H9 (cell line): ENCODE results near the gene COL4A2. TPM values are rescaled to one million over a fixed set of nuclear protein-coding genes. Genes with fewer than 3 reads are reported as not detected.

Source experiments
- DNase-seq: peaks from one replicate; pipeline ENCODE4 v3.0.0-alpha.2; 2017
- H2AFZ ChIP-seq: one replicate; pipeline ENCODE4 v1.6.1; 2013; ENCODE audit warnings: mild to moderate bottlenecking, low read length, control low read depth, moderate library complexity
- H2AK5ac ChIP-seq: 2 replicates; pipeline ENCODE4 v1.6.1; 2013; ENCODE audit warnings: low read length, control low read depth, mixed read lengths; ENCODE audit not compliant: insufficient read length
- H2BK120ac ChIP-seq: one replicate; pipeline ENCODE4 v1.6.1; 2013; ENCODE audit warnings: low read depth, mild to moderate bottlenecking, low read length, control low read depth, inconsistent platforms; ENCODE audit not compliant: poor library complexity, severe bottlenecking
- H2BK12ac ChIP-seq: 2 replicates; pipeline ENCODE4 v1.6.1; 2013; ENCODE audit warnings: low read length, control low read depth, mixed read lengths, low read depth; ENCODE audit not compliant: insufficient read length
- H2BK15ac ChIP-seq: 2 replicates; pipeline ENCODE4 v1.6.1; 2013; ENCODE audit warnings: low read depth, low read length, control low read depth
- H2BK20ac ChIP-seq: one replicate; pipeline ENCODE4 v1.6.1; 2013; ENCODE audit warnings: low read depth, mild to moderate bottlenecking, low read length, control low read depth, inconsistent platforms; ENCODE audit not compliant: poor library complexity, severe bottlenecking
- H2BK5ac ChIP-seq: 2 replicates; pipeline ENCODE4 v1.6.1; 2013; ENCODE audit warnings: low read length, control low read depth, mixed read lengths; ENCODE audit not compliant: insufficient read length
- H3K14ac ChIP-seq: 2 replicates; pipeline ENCODE4 v1.6.1; 2013; ENCODE audit warnings: low read length, control low read depth; ENCODE audit not compliant: insufficient read depth
- H3K18ac ChIP-seq: 2 replicates; pipeline ENCODE4 v1.6.1; 2013; ENCODE audit warnings: low read depth, mild to moderate bottlenecking, mixed read lengths, low read length, control low read depth; ENCODE audit not compliant: insufficient read length
- H3K23ac ChIP-seq: 2 replicates; pipeline ENCODE4 v1.6.1; 2013; ENCODE audit warnings: low read length, control low read depth, mixed read lengths, low read depth; ENCODE audit not compliant: insufficient read length
- H3K23me2 ChIP-seq: 2 replicates; pipeline ENCODE4 v1.6.1; 2013; ENCODE audit warnings: low read depth, mild to moderate bottlenecking, mixed read lengths, low read length, control low read depth; ENCODE audit not compliant: insufficient read length, poor library complexity, severe bottlenecking
- H3K27ac ChIP-seq: 2 replicates; pipeline ENCODE4 v1.5.1; 2013; ENCODE audit warnings: low read length, control low read depth, mixed read lengths, low read depth; ENCODE audit not compliant: insufficient read length
- H3K27me3 ChIP-seq: 2 replicates; pipeline ENCODE4 v1.6.1; 2013; ENCODE audit warnings: low read length, control low read depth, inconsistent platforms; ENCODE audit not compliant: insufficient read depth
- H3K4ac ChIP-seq: 2 replicates; pipeline ENCODE4 v1.6.1; 2013; ENCODE audit warnings: low read depth, mild to moderate bottlenecking, control low read depth, inconsistent platforms, low read length, moderate library complexity
- H3K4me1 ChIP-seq: 2 replicates; pipeline ENCODE4 v1.6.1; 2013; ENCODE audit warnings: low read length, control low read depth, inconsistent platforms; ENCODE audit not compliant: insufficient read depth
- H3K4me2 ChIP-seq: 2 replicates; pipeline ENCODE4 v1.6.1; 2013; ENCODE audit warnings: low read length, control low read depth, mixed read lengths; ENCODE audit not compliant: insufficient read length, insufficient read depth
- H3K56ac ChIP-seq: 2 replicates; pipeline ENCODE4 v1.6.1; 2013; ENCODE audit warnings: low read depth, mild to moderate bottlenecking, mixed read lengths, low read length, control low read depth; ENCODE audit not compliant: insufficient read length
- H3K79me1 ChIP-seq: 2 replicates; pipeline ENCODE4 v1.6.1; 2013; ENCODE audit warnings: low read depth, mild to moderate bottlenecking, moderate library complexity, low read length, control low read depth, inconsistent platforms; ENCODE audit not compliant: insufficient read depth, poor library complexity, severe bottlenecking
- H3K79me2 ChIP-seq: 2 replicates; pipeline ENCODE4 v1.6.1; 2013; ENCODE audit warnings: low read length, control low read depth, inconsistent platforms; ENCODE audit not compliant: insufficient read depth
- H3K9ac ChIP-seq: 2 replicates; pipeline ENCODE4 v1.6.1; 2013; ENCODE audit warnings: low read length, control low read depth, mixed read lengths; ENCODE audit not compliant: insufficient read length; ENCODE audit errors: extremely low read depth
- H3K9me3 ChIP-seq: one replicate; pipeline ENCODE4 v1.6.1; 2013; ENCODE audit warnings: low read depth, low read length, inconsistent platforms; ENCODE audit not compliant: control insufficient read depth
- H3T11ph ChIP-seq: one replicate; pipeline ENCODE4 v1.6.1; 2013; ENCODE audit warnings: mild to moderate bottlenecking, low read length, control low read depth, inconsistent platforms
- H4K20me1 ChIP-seq: one replicate; pipeline ENCODE4 v1.6.1; 2013; ENCODE audit not compliant: control insufficient read depth, insufficient read length, insufficient read depth
- H4K5ac ChIP-seq: 2 replicates; pipeline ENCODE4 v1.6.1; 2013; ENCODE audit warnings: low read depth, mild to moderate bottlenecking, mixed read lengths, low read length, control low read depth; ENCODE audit not compliant: insufficient read length
- H4K8ac ChIP-seq: replicated peaks from 2 replicates; pipeline ENCODE4 v1.6.1; 2013; ENCODE audit warnings: low read length, control low read depth, mixed read lengths, low read depth; ENCODE audit not compliant: insufficient read length
- H4K91ac ChIP-seq: 2 replicates; pipeline ENCODE4 v1.6.1; 2013; ENCODE audit warnings: low read depth, mild to moderate bottlenecking, moderate library complexity, mixed read lengths, low read length, control low read depth; ENCODE audit not compliant: insufficient read length
- H3K27ac Mint-ChIP-seq, 3 experiments: 2 replicates in 2 of 3; 3 replicates in 1 of 3; pipeline ENCODE4 v1.8.0; 2020 to 2021; ENCODE audit warnings: mixed read lengths in 3 of 3, mild to moderate bottlenecking in 1 of 3, moderate library complexity in 1 of 3
- H3K27me3 Mint-ChIP-seq: 2 replicates; pipeline ENCODE4 v1.8.0; 2021; ENCODE audit warnings: low read depth, mild to moderate bottlenecking, moderate library complexity, mixed read lengths
- H3K36me3 Mint-ChIP-seq, 3 experiments: 2 replicates in 2 of 3; 3 replicates in 1 of 3; pipeline ENCODE4 v1.8.0; 2020 to 2021; ENCODE audit warnings: low read depth in 3 of 3, mixed read lengths in 3 of 3; ENCODE audit not compliant: insufficient read depth in 1 of 3
- H3K4me1 Mint-ChIP-seq, 2 experiments: 2 replicates each; pipeline ENCODE4 v1.8.0; 2020; ENCODE audit warnings: mixed read lengths in 2 of 2
- H3K4me3 Mint-ChIP-seq, 2 experiments: 2 replicates in 1 of 2; 3 replicates in 1 of 2; pipeline ENCODE4 v1.8.0; 2020 to 2021; ENCODE audit warnings: mild to moderate bottlenecking in 2 of 2, mixed read lengths in 2 of 2, moderate library complexity in 1 of 2
- H3K9me3 Mint-ChIP-seq, 2 experiments: 2 replicates in 1 of 2; 3 replicates in 1 of 2; pipeline ENCODE4 v1.8.0; 2020; ENCODE audit warnings: mild to moderate bottlenecking in 2 of 2, mixed read lengths in 2 of 2, moderate library complexity in 1 of 2
- CTCF ChIP-seq: fragments of 200-600 bp; sonication (generic); conservative IDR thresholded peaks from 3 replicates; pipeline ENCODE4 v1.8.0; 2021; ENCODE audit warnings: antibody characterized with exemption, mild to moderate bottlenecking
- WGBS: extraction: QIAGEN DNeasy Blood & Tissue Kit; methylation state at CpG from one replicate; pipeline ENCODE4 v1.1.7; 2013; ENCODE audit warnings: missing lambda C conversion rate, low lambda C conversion rate, mixed read lengths; ENCODE audit not compliant: insufficient read length; ENCODE audit errors: extremely low coverage; 5-methylcytosine and 5-hydroxymethylcytosine counted together
- total RNA-seq: library from RNA; stranded (reverse); gene quantifications from 2 replicates; pipeline ENCODE4 v1.2.1, GENCODE V29; 2021

The COL4A2 gene
- total RNA-seq, 1 experiment from 2014 or later: 76.5 TPM

GRCh38 chr13:110419946-110420345, 112.9 kb downstream of the COL4A2 start:
- H3K9ac ChIP-seq: no peak overlapping the region
- H4K20me1 ChIP-seq: no peaks in the 10 kb centered on the region
- H3K23ac ChIP-seq: no peak overlapping the region
- no peaks in the 10 kb centered on the region for H3K79me2 ChIP-seq
- no peak for TF ChIP-seq CTCF
- H3K4ac ChIP-seq: no peak overlapping the region
- no CpG with 5 or more reads among the region's 7 CpGs for WGBS
- H2BK12ac ChIP-seq: no peak overlapping the region
- no peak overlapping the region for H3K18ac ChIP-seq
- Mint-ChIP-seq H3K36me3 (no peaks in the 10 kb centered on the region), H3K27ac (no peak overlapping the region), H3K27me3 (no peaks in the 10 kb centered on the region), H3K4me3 (no peak overlapping the region), H3K9me3 (no peaks in the 10 kb centered on the region), H3K4me1 (peaks cover 14 to 16% of the 10 kb centered on the region in 2 experiments)
- H2BK15ac ChIP-seq: no peak overlapping the region
- no peak overlapping the region for H4K8ac ChIP-seq
- no peak overlapping the region for H3K14ac ChIP-seq
- H2BK5ac ChIP-seq: no peak overlapping the region
- H2AK5ac ChIP-seq: no peak overlapping the region
- no peak overlapping the region for H2BK20ac ChIP-seq
- no peak overlapping the region for H3K4me2 ChIP-seq
- H3T11ph ChIP-seq: no peak overlapping the region
- no peak overlapping the region for H3K27ac ChIP-seq
- no peak overlapping the region for H4K5ac ChIP-seq
- H3K4me1 ChIP-seq: no peaks in the 10 kb centered on the region
- H3K27me3 ChIP-seq: no peaks in the 10 kb centered on the region
- H3K79me1 ChIP-seq: no peaks in the 10 kb centered on the region
- no peak overlapping the region for H4K91ac ChIP-seq
- no peak for DNase-seq
- H3K56ac ChIP-seq: no peak overlapping the region
- no peaks in the 10 kb centered on the region for H3K9me3 ChIP-seq
- H3K23me2 ChIP-seq: no peaks in the 10 kb centered on the region
- no peak overlapping the region for H2BK120ac ChIP-seq
- no peak overlapping the region for H2AFZ ChIP-seq
